ENCODE measurements around the gene UQCC2.

The UQCC2 gene

DNA sequence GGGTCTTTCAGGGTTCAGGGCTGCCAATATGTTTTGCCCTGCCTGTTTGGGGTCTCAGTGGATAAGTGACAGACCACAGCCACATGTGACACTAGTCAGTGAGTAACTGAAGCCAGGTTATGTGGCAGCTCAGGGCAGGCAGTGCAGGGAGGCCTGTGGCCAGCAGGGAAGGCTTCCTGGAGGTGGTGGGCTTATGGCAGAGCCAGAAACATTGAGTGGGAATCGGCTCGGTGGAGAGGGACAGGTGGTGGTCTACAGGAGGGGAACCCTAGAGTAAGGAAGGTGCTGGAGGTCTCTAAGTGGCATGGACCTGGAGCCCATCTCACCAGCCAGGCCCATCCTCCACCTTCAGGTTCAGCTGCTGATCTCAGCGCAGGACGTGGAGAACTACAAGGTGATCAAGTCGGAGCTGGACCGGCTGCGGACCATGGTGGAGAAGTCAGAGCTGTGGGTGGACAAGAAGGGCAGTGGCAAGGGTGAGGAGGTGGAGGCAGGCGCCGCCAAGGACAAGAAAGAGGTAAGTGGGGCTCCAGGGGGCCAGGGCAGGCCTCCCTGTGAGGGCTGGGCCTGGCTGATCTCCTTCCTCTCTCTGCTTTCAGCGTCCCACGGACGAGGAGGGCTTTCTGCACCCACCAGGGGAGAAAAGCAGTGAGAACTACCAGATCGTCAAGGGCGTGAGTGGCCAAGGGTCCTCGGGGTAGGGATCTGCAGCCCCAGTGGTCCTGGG lies 34.9 kb downstream of the UQCC2 start:
- DNase-seq (ENCODE audit: low spot score), result no peak

DNA sequence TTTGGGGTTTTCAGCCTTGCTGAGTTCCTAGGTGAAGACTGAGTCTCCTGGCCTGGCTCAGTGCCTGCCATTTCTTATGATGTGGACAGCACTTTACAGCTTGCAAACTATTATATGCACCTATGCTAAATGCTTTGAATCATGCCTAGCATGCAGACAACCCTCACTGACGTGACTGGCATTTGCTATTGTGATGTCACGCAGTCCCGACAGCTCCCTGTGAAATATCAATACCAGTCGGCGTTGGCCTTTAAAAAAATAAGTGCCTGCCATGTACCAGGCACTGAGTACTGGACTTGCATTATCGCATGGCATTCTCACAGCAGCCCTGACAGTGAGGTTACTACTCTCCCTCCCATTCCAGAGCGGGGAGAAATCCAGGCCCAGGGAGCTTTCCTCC lies 35.5 kb downstream of the UQCC2 start:
- no peak for DNase-seq (ENCODE audit: low spot score)

DNA sequence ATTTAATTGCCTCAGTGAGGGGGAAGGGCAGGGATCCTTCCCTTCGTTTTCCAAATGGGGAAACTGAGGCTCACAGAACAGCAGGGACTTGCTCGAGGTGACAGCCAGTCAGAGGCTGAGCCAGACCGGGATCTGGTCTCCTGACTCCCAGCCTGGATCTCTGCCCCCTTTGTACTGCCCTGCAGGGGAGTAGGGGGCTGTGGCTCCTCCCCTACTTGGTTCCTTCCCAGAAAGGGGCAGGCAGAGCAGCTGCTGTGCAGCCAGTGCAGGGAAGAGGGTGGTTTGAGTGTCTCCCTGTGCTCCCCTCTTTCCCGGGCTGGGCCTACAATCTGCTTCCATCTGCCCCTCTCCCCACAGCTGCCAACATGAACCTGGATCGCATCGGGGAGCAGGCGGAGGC lies 37.6 kb downstream of the UQCC2 start:
- no peak for DNase-seq (ENCODE audit: low spot score)

DNA sequence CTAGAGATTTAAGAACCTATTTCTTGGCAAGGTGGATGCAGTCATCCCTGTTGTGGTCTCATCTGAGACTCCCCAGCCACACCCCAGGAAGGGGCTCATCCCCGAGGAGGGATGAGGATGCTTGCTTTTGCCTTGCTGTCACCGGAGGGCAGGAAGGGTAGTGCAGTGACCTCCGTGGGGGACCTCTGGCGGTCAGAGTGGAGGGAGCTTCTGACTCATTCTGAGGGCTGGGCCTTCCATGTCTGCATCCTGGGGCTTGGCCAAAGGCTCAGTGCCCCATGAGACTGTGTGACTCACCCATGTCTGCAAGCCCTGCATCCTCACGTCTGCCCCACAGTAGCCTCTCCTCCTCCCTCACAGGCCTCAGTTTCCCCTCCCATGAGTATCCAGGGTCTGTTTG lies 38.7 kb downstream of the UQCC2 start:
- no peak for DNase-seq (ENCODE audit: low spot score)

DNA sequence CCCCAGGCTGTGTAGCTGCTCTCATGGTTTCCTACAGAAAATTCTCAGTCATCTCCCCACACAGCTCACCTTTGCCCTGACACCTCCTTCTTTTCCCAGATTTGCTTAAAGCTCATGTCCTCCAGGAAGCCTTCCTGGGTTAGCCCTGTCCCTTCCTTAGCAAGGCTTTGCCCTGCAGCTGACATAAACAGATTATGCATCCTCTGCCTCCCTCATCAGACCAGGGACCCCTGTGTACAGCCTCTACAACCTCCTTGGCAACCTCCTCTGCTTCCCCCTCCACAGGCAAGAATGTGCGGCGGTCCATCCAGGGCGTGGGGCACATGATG lies 39.8 kb downstream of the UQCC2 start:
- DNase-seq (ENCODE audit: low spot score), result no peak

DNA sequence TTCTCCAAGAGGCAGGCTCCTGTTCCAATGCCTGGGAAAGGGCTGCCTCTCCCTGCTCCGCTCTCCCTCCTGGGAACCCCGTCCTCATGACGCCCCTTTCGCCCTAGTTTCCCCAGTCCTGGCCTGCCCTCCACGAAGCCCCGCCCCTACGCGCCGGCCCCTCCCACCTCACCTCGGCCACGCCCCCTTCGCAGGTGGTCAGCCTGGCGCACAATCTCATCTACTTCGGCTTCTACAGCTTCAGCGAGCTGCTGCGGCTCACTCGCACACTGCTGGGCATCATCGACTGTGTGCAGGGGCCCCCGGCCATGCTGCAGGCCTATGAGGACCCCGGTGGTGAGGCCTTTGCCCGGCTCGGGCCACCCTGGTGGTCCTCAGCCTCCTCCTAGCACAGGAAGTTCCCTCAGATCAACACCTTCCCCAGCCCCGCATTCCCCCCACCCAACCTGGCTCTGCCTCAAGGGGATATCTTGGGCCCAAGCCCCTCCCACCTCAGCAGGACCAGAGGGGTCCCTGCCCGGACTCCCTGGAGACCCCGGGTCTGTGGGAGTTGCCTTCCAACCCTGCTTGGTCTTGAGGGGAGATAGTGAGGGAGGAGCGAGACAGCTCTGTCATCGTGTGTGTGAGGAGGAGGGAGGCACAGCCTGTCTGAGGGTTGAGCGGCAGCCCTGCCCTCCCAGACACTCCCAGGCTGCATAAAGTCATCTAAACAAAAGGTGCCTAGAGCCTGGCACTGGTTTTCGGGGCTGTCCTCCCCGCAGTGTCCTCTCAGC lies 40.3 kb downstream of the UQCC2 start:
- no peak for DNase-seq (ENCODE audit: low spot score)

DNA sequence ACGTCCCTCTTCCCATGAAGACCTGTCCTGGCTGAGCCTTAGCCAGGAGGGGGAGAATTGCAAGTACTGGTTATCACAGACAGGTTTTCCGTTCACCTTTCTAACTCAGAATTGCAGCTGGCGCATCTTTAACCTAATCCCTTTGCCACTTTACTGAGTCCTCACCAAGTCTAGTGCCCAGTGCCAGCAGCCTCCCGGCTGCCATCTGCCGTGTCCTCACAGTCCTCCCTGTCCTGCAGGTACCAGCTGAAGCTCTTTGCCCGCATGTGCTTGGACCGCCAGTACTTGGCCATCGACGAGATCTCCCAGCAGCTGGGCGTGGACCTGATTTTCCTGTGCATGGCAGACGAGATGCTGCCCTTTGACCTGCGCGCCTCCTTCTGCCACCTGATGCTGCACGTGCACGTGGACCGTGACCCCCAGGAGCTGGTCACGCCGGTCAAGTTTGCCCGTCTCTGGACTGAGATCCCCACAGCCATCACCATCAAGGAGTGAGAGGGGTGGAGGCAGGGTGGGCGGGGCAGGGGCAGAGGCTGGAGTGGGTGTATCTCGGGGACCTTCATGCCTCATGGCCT lies 41.3 kb downstream of the UQCC2 start:
- no peak for DNase-seq (ENCODE audit: low spot score)

DNA sequence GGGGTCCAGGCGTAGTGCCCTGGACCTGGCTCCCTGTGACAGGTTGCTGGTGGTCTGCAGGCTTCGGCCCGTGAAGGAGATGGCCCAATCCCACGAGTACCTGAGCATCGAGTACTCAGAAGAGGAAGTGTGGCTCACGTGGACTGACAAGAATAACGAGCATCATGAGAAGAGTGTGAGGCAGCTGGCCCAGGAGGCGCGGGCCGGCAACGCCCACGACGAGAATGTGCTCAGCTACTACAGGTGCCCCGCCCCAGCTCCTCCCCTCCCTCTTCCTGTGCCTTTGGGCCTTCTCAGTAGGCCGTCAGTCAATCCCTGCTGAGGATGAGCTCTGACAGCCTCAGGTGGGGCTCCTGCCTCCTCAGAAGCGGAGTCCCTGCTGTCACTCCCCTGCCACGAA lies 42.6 kb downstream of the UQCC2 start:
- peak; percentile 32 for DNase-seq (ENCODE audit: low spot score)

DNA sequence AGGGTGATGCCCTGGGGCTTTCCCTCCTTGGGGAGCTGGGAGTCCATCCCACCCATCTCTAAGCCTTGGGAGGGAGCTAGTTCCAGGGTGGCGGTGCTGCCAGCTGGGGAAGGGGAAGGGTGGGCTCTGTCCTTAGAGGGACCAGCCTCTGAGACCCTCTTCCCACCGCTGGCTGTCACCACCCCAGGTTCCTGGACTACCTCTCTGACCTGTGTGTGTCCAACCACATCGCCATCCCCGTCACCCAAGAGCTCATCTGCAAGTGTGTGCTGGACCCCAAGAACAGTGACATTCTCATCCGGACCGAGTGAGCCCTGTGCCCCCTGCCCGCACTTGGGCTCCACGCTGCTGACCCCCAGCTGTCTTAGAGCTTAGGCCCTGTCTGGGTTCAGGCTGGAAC lies 43.2 kb downstream of the UQCC2 start:
- DNase-seq (ENCODE audit: low spot score), result no peak

DNA sequence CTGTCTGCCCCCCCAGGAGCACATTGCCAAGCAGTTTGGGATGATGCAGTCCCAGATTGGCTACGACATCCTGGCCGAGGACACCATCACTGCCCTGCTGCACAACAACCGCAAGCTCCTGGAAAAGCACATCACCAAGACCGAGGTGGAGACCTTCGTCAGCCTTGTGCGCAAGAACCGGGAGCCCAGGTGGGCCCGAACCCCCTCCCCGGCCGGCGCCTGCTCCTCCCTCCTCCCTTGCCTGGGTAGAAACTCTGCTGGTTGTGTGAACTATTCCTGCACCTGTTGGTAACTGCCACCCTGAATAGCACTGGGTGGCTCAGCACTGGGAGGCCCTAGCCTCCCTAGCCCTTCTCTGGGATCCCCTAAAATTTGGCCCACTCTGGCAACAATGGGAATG lies 43.7 kb downstream of the UQCC2 start:
- DNase-seq (ENCODE audit: low spot score), result no peak

DNA sequence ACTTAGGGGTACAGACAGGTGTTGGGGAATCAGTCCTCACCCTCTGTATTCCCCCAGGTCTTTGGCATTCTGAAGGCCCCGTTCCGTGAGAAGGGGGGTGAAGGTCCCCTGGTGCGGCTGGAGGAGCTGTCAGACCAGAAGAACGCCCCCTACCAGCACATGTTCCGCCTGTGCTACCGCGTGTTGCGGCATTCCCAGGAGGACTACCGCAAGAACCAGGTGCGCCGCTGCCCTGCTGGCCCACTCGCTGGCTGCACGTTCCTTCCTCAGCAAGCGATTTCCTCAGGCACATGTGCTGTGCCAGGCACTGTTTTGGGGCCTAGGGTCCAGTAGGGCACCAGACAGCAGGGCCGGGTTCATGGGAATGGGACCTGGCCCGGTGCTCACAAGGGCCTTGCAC lies 44.4 kb downstream of the UQCC2 start:
- DNase-seq (ENCODE audit: low spot score), result no peak

DNA sequence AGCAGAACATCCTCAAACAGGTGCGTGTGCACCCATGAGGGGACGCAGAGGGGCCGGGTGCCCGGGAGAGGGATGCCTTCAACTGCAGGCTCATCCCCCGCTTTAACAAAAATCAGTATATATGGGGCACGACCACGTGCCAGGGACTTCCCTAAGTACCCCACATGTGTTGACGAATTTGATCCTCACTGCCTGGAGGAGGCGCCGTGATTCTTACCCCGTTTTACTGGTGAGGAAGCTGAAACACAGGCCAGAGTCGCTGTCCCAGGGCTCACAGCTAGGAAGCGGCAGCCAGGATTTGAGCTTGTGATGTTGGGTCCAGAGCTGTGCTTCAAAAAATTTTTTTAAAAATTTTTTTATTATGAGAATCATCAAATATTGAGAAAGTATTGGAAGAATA lies 45.5 kb downstream of the UQCC2 start:
- DNase-seq (ENCODE audit: low spot score), result no peak

DNA sequence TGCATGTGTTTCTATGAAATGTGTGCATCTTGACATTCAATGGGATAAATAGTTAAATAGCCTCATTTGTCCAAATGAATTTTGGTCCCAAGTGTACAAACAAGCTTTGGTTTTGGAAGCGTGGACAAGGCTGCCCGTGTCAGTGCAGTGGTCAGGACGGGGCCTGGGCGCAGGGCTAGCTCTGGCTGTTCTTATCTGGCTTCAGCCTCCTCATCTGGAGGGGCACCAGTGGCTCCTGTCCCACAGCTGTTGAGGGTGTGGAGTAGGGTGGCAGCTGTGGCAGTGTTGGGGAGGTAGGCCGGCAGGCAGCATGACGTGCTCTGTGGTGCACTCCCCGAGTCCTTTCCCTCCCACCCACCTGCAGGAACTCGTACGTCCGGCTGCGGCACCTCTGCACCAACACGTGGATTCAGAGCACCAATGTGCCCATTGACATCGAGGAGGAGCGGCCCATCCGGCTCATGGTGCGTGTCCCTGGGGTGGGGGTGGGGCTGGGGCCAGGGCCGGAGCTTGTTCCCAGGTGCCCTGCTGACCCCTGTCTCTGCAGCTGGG lies 46.9 kb downstream of the UQCC2 start:
- no peak for DNase-seq (ENCODE audit: low spot score)

DNA sequence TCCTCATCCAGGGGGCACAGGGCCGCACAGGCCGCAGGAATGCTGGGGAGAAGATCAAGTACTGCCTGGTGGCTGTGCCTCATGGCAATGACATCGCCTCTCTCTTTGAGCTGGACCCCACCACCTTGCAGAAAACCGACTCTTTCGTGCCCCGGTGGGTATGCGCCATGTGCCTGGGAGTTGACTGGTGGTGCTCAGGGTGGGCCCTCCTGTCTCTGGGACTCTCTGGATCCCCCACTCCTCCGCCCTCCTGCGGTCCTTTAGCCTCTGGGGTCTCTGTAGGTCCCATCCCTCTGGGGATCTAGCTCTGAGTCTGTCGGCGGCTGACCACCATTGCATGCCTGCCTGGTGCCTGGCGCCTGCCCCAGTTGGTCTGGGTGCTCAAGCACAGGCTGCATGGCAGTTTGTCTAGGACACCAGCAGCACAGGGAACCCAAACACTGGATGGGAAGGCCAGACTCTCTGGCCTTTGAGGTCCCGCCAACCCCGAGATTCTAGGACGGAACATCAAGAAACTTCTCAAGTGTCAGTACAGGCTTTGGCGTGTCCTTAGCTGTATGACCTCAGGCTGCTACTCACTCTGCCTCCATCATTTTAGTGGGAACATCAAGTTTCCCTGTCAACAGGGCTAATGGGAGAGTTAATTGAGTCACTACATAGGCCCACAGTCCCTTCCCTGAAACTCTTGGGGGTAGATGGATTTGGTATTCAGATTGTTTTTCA lies 47.6 kb downstream of the UQCC2 start:
- no peak for DNase-seq (ENCODE audit: low spot score)

DNA sequence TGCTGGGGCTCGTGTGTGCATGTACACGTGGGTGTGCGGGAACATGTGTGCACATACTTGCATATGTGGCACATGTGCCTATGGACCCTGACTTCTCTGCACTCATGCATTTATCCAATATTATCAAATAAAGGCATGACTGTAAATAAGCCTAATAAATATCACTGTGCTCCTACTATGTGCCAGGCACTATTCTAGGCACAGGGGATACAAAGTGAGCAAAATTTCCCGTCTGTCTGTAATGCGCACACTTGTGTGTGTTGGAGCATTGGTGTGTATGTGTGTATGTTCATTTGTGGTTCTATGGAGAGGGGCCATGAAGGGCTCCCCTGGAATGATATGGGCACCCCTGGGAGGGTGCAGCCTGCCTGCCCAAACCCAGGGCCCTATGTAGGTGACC lies 48.5 kb downstream of the UQCC2 start:
- no peak for DNase-seq (ENCODE audit: low spot score)

DNA sequence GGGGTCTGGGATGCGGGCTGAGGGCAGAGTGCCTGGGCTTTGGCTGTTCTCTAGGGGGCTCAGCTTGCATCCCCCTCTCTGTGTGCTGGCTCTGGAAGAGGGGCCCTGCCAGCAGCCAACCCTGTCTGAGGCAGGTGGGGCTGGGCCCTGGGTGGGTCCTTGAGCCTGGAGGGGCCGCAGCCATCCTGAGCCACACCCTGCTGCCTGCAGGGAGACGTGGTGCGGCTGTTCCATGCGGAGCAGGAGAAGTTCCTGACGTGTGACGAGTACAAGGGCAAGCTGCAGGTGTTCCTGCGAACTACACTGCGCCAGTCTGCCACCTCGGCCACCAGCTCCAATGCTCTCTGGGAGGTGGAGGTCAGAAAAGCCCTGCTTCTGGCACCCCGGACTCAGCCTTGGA lies 49.2 kb downstream of the UQCC2 start:
- DNase-seq (ENCODE audit: low spot score), result no peak

DNA sequence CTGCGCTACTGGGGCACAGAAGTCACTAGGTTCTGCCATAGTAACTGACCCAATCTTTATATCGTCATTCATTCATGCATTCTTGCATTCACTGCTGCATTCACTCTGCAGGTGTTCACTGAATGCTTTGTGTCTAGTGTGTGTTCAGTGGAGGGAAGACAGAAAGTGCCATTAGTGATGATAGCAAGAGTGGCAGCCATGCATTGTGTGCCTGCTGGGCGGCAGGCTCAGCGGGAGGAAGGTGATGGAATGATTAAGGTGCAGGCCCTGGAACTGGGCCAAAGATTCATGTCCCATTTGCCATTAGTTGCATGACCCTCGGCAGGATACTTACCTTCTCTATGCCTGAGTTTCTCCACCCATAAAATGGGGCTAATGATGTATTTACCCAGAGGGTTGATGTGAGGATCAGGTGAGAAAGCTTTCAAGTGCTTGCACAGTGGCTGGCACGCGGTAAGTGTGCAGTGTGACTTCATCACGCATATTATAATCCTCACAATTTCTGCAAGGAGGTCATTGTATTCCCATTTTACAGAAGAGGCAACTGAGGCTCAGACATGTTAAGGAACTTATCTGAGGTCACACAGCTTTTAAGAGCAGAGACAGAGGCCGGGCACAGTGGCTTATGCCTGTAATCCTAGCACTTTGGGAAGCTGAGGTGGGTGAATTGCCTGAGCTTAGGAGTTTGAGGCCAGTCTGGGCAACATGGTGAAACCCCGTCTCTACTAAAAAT lies 50.2 kb downstream of the UQCC2 start:
- no peak for DNase-seq (ENCODE audit: low spot score)

DNA sequence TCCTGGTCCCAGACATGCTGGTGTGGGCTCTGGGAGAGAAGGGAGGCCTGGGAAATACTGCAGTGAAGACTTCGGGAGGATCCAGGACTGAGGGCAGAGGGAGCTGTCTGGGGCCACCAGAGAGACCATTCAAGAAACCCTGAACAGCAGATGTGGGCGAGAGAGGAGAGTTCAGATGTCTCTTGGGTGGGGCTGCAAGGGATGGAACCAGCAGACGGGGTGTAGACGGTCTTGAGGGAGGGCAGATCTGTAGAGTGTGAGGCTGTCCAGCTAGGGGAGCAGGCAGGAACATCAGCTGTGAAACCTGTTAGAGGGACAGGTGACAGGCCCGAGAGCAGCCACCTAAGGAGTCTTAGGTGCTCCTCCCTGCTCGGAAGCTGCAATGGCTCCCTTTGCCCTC lies 51.5 kb downstream of the UQCC2 start:
- DNase-seq (ENCODE audit: low spot score), result no peak

DNA sequence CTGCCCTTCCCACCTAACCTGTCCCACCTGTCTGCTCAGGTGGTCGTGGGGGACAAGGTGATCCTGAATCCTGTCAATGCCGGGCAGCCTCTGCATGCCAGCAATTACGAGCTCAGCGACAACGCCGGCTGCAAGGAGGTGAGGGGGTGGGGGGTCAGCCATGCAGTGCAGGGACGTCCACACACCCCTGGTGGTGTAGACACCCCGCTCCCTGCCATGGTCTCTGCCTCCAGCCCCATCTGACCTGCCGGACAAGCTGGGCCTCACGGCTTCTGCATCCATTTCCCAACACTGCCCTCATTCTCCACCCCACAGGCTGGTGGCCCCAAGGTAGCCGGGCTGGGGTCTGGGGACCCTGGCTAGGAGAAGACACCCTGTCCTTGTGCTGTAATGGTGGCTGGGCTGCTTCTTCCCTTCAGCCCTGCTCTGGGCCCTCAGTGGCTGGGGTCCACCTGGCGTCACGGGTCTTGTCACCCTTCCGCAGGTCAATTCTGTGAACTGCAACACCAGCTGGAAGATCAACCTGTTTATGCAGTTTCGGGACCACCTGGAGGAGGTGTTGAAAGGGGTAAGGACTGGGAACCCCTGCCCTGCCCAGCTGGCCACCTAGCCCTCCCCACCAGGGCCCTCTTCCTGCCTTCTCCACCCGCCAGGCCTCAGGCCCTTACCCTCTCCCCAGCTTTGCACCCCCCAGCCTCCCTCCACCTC lies 52.4 kb downstream of the UQCC2 start:
- no peak for DNase-seq (ENCODE audit: low spot score)

DNA sequence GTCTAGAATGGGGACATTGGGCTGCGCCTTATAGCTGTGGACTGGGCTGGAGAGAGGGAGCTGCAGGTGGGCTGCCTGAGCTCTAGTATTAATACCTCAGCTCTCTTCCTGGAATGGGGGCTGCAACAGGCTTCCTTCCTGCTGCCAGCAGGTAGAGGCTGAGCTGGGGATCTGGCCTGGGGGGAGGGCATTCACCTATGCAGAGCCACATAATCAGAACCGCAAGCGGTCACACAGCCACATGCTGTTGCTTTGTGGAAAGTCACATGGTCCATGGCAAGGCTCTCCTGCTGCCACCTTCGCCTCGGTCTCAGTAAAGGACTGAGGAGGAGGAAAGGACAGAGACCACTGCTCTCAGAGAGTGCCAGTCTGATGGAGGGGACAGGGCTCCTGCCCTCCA lies 54.7 kb downstream of the UQCC2 start:
- no peak for DNase-seq (ENCODE audit: low spot score)

DNA sequence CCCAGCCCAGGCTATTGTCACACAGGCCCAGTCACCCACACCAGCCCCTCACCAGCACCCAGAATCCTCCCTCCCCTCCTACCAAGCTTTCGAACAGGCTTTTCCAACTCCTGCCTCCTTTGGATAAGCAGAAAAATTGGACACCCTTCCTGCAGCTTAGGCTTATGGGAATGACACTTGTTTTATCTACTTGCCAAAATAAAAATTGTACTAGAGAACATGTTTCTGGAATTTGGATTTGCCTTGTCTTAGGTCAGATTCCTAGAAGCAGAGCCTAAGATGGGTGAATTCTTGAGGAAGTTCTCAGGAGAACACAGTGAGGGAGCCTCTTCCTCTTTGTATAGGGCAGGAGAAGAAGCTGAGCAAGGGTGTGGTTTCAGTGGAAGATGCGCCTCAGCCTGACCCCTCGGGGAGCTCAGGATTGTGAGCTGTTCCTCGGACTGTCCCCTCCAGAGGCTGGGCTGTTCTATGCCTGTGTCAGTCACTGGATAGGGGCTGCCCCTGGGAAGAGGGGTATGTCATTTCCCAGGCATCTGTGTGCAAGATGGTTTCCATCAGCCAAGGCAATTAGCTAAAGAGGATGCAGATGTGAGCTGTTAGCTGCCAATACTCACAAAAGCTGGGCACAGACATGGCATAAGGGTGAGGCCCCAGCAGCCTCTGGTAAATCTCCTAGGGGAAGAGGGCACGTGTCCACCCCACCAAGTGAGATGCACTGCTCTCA lies 56.5 kb downstream of the UQCC2 start:
- no peak for DNase-seq (ENCODE audit: low spot score)
